K562 (cell line): ENCODE data around the gene INMT. TPM values are rescaled to one million over a fixed set of nuclear protein-coding genes. Genes with fewer than 3 reads are reported as not detected.

Experiments
- ARID1B ChIP-seq: fragments of 450-650 bp; IDR thresholded peaks from 2 replicates; pipeline ENCODE4 v1.6.1; 2016; ENCODE audit warnings: antibody characterized with exemption, mild to moderate bottlenecking, inconsistent platforms
- ASH1L ChIP-seq: fragments of 450-650 bp; IDR thresholded peaks from 2 replicates; pipeline ENCODE4 v1.6.1; 2018; ENCODE audit warnings: borderline replicate concordance, mild to moderate bottlenecking, low read depth; ENCODE audit not compliant: partially characterized antibody
- BCL6 ChIP-seq: fragments of 250-450 bp; sonication (Bioruptor Pico); IDR thresholded peaks from 2 replicates; pipeline ENCODE4 v1.4.0; 2020
- POLR3G ChIP-seq: IDR thresholded peaks from 2 replicates; pipeline ENCODE4 v1.6.1; 2011; ENCODE audit not compliant: insufficient read length, insufficient replicate concordance; ENCODE audit errors: extremely low read depth
- SETDB1 ChIP-seq: IDR thresholded peaks from one replicate; pipeline ENCODE4 v1.6.1; 2012; ENCODE audit warnings: low read length, control low read depth, inconsistent platforms
- SMARCB1 ChIP-seq: IDR thresholded peaks from 2 replicates; pipeline ENCODE4 v1.6.1; 2011; ENCODE audit warnings: improper control_type of control experiment, low read depth; ENCODE audit not compliant: insufficient read length
- STAG1 ChIP-seq: sonication (generic); formaldehyde crosslinking; IDR thresholded peaks from 2 replicates; pipeline ENCODE4 v1.5.0; 2020; ENCODE audit warnings: missing genetic modification reagents, borderline replicate concordance
- U2AF2 ChIP-seq: fragments of 200-400 bp; formaldehyde crosslinking; optimal IDR thresholded peaks from 2 replicates; pipeline ENCODE3; 2017; ENCODE audit warnings: low read depth, mild to moderate bottlenecking, low read length
- ZBED1 ChIP-seq: IDR thresholded peaks from 2 replicates; pipeline ENCODE4 v1.6.1; 2014
- ZNF75A ChIP-seq: fragments of 450-650 bp; formaldehyde crosslinking; IDR thresholded peaks from 2 replicates; pipeline ENCODE4 v1.4.0; 2020; ENCODE audit warnings: mild to moderate bottlenecking
- polyA plus RNA-seq, 8 experiments: library from polyadenylated mRNA; depleted of rRNA in 4 of 8; stranded (reverse) in 5 of 8; unstranded in 3 of 8; fragments of >200 nt; fragmentation: Nextera tagmentation in 2 of 8; fragmentation: Illumina TruSeq in 1 of 8; extraction: Ambion mirVana in 2 of 8; extraction: Trizol in 1 of 8; gene quantifications; 2 replicates each; pipeline versions ENCODE4 v1.2.1 to v1.2.3, GENCODE V29; 2011 to 2014; ENCODE audit warnings: inconsistent platforms in 1 of 8, missing spikeins in 1 of 8
- total RNA-seq, 7 experiments: library from RNA; depleted of rRNA in 6 of 7; stranded (reverse); fragments of >200 nt in 6 of 7; fragmentation: Illumina TruSeq in 2 of 7; extraction: Trizol in 2 of 7; gene quantifications; 2 replicates each; pipeline versions ENCODE4 v1.2.1 to v1.2.3, GENCODE V29; 2011 to 2021; ENCODE audit warnings: low replicate concordance in 1 of 7
- TF ChIP-seq, protein P1 (sequence below): sonication (generic); formaldehyde crosslinking; IDR thresholded peaks from 2 replicates; pipeline ENCODE4 v1.8.1; 2023; ENCODE audit warnings: missing genetic modification reagents, mild to moderate bottlenecking, borderline replicate concordance
- TF ChIP-seq, protein P2 (sequence below): fragments of 450-650 bp; IDR thresholded peaks from 2 replicates; pipeline ENCODE4 v1.6.1; 2016; ENCODE audit warnings: antibody characterized with exemption
- TF ChIP-seq, protein P3 (sequence below), 2 experiments: fragments of 450-650 bp; conservative IDR thresholded peaks; 2 replicates each; pipeline ENCODE4 v1.6.1; 2017; ENCODE audit warnings: mild to moderate bottlenecking in 2 of 2, moderate library complexity in 2 of 2
- TF ChIP-seq, protein P4 (sequence below): sonication (generic); formaldehyde crosslinking; IDR thresholded peaks from 2 replicates; pipeline ENCODE4 v1.8.1; 2023; ENCODE audit warnings: mild to moderate bottlenecking, missing genetic modification reagents
- TF ChIP-seq, protein P5 (sequence below): fragments of 450-650 bp; IDR thresholded peaks from 2 replicates; pipeline ENCODE4 v1.6.1; 2016; ENCODE audit warnings: borderline replicate concordance

Gene INMT
- total and polyA plus RNA-seq, 9 of the 15 experiments (the other 6 are each of a cell fraction or from before 2014, with no cell fraction given), result 0.04 to 0.27 TPM; not detected in 7

DNA sequence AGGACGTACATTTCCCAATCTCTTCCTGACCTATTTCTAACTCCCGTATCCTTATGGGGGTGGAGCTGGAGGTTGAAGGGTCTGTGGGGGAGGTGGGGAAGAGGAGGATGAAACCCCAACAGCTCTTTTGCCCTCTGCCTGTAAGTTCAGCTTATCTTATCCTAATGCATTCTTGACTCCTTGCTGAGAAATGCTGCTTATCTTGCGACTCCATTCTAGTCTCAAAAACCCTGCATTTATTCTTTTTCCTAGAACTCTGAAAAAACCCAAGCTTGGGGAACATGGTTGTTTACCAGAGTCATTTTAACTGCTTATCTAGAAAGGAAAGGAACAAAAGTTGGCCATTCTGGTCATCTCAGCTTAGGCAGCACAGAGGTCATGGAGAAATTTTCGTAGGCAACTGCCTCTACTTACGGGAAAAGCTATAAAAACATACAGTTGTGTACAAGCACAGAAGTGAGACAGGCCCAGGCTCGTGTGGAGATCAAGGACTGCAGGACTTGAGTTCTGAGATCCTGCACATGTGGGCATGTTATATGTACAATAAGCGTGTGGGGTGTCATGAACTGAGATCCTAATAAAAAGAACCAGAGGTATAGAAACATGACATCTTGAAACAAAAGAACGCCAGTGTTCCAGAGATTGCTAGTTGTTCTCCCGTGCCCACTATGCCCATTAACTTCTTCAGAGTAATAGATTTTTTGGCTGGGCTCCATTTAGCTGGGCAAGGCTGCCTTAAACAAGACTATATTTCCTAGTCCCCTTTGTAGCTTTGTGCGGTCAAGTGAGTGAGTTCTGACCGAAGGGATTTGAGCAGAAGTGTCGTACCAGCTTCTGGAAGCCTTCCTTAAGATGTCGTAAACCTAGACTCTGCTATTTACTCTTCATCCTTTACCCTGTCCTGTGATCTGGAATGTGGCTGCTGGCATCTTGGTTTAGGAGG, 9.6 kb downstream of the INMT start (continued):
- TF ChIP-seq, protein P1, sequence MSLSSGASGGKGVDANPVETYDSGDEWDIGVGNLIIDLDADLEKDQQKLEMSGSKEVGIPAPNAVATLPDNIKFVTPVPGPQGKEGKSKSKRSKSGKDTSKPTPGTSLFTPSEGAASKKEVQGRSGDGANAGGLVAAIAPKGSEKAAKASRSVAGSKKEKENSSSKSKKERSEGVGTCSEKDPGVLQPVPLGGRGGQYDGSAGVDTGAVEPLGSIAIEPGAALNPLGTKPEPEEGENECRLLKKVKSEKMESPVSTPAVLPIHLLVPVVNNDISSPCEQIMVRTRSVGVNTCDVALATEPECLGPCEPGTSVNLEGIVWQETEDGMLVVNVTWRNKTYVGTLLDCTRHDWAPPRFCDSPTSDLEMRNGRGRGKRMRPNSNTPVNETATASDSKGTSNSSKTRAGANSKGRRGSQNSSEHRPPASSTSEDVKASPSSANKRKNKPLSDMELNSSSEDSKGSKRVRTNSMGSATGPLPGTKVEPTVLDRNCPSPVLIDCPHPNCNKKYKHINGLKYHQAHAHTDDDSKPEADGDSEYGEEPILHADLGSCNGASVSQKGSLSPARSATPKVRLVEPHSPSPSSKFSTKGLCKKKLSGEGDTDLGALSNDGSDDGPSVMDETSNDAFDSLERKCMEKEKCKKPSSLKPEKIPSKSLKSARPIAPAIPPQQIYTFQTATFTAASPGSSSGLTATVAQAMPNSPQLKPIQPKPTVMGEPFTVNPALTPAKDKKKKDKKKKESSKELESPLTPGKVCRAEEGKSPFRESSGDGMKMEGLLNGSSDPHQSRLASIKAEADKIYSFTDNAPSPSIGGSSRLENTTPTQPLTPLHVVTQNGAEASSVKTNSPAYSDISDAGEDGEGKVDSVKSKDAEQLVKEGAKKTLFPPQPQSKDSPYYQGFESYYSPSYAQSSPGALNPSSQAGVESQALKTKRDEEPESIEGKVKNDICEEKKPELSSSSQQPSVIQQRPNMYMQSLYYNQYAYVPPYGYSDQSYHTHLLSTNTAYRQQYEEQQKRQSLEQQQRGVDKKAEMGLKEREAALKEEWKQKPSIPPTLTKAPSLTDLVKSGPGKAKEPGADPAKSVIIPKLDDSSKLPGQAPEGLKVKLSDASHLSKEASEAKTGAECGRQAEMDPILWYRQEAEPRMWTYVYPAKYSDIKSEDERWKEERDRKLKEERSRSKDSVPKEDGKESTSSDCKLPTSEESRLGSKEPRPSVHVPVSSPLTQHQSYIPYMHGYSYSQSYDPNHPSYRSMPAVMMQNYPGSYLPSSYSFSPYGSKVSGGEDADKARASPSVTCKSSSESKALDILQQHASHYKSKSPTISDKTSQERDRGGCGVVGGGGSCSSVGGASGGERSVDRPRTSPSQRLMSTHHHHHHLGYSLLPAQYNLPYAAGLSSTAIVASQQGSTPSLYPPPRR (CRISPR knock-in tag), result no peak
- TF ChIP-seq, protein P2, sequence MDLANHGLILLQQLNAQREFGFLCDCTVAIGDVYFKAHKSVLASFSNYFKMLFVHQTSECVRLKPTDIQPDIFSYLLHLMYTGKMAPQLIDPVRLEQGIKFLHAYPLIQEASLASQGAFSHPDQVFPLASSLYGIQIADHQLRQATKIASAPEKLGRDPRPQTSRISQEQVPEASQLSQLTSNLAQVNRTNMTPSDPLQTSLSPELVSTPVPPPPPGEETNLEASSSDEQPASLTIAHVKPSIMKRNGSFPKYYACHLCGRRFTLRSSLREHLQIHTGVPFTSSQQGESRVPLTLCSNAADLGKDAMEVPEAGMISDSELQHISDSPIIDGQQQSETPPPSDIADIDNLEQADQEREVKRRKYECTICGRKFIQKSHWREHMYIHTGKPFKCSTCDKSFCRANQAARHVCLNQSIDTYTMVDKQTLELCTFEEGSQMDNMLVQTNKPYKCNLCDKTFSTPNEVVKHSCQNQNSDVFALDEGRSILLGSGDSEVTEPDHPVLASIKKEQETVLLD, result peak; percentile 89
- TF ChIP-seq ARID1B, result peak; percentile 100
- no peak for TF ChIP-seq ASH1L
- TF ChIP-seq, protein P3, sequence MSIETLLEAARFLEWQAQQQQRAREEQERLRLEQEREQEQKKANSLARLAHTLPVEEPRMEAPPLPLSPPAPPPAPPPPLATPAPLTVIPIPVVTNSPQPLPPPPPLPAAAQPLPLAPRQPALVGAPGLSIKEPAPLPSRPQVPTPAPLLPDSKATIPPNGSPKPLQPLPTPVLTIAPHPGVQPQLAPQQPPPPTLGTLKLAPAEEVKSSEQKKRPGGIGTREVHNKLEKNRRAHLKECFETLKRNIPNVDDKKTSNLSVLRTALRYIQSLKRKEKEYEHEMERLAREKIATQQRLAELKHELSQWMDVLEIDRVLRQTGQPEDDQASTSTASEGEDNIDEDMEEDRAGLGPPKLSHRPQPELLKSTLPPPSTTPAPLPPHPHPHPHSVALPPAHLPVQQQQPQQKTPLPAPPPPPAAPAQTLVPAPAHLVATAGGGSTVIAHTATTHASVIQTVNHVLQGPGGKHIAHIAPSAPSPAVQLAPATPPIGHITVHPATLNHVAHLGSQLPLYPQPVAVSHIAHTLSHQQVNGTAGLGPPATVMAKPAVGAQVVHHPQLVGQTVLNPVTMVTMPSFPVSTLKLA (conservative IDR thresholded peaks at IDR 0.05), result peak; percentile 53 to 73; a peak in 3 of 4 replicates
- no peak for TF ChIP-seq SETDB1
- no peak for TF ChIP-seq POLR3G
- peak; percentile 97 for TF ChIP-seq SMARCB1
- TF ChIP-seq ZBED1, result peak; percentile 83; the same call in 1 of the 2 replicates
- TF ChIP-seq, protein P4, sequence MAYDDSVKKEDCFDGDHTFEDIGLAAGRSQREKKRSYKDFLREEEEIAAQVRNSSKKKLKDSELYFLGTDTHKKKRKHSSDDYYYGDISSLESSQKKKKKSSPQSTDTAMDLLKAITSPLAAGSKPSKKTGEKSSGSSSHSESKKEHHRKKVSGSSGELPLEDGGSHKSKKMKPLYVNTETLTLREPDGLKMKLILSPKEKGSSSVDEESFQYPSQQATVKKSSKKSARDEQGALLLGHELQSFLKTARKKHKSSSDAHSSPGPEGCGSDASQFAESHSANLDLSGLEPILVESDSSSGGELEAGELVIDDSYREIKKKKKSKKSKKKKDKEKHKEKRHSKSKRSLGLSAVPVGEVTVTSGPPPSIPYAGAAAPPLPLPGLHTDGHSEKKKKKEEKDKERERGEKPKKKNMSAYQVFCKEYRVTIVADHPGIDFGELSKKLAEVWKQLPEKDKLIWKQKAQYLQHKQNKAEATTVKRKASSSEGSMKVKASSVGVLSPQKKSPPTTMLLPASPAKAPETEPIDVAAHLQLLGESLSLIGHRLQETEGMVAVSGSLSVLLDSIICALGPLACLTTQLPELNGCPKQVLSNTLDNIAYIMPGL (CRISPR knock-in tag), result no peak
- no peak for TF ChIP-seq U2AF2
- TF ChIP-seq STAG1, result no peak
- TF ChIP-seq ZNF75A (CRISPR knock-in tag), result no peak
- no peak for TF ChIP-seq BCL6 (CRISPR knock-in tag)
- TF ChIP-seq, protein P5, sequence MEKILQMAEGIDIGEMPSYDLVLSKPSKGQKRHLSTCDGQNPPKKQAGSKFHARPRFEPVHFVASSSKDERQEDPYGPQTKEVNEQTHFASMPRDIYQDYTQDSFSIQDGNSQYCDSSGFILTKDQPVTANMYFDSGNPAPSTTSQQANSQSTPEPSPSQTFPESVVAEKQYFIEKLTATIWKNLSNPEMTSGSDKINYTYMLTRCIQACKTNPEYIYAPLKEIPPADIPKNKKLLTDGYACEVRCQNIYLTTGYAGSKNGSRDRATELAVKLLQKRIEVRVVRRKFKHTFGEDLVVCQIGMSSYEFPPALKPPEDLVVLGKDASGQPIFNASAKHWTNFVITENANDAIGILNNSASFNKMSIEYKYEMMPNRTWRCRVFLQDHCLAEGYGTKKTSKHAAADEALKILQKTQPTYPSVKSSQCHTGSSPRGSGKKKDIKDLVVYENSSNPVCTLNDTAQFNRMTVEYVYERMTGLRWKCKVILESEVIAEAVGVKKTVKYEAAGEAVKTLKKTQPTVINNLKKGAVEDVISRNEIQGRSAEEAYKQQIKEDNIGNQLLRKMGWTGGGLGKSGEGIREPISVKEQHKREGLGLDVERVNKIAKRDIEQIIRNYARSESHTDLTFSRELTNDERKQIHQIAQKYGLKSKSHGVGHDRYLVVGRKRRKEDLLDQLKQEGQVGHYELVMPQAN, result no peak
